ENCODE results near the gene PPL. TPM values are rescaled to one million over a fixed set of nuclear protein-coding genes. Genes with fewer than 3 reads are reported as not detected.

Gene PPL
- polyA plus RNA-seq, 1 donor = 1.7 TPM

Other genes starting within 250 kb of the PPL start
- gene NUDT16L1, start 243.6 kb downstream of the PPL start, polyA plus RNA-seq (ENCODE audit: insufficient read length) = 29.2 TPM
- gene ANKS3, start 202.9 kb downstream of the PPL start, polyA plus RNA-seq (ENCODE audit: insufficient read length) = 16.6 TPM
- 1.1 TPM for gene DNAAF8, start 202.6 kb downstream of the PPL start, polyA plus RNA-seq (ENCODE audit: insufficient read length)
- gene ZNF500, start 170.0 kb downstream of the PPL start, polyA plus RNA-seq (ENCODE audit: insufficient read length) = 13.9 TPM
- gene SEPTIN12, start 148.8 kb downstream of the PPL start, polyA plus RNA-seq (ENCODE audit: insufficient read length) = not detected
- not detected for gene SMIM22, start 141.8 kb downstream of the PPL start, polyA plus RNA-seq (ENCODE audit: insufficient read length)
- 15.7 TPM for gene ROGDI, start 134.5 kb downstream of the PPL start, polyA plus RNA-seq (ENCODE audit: insufficient read length)
- 54.5 TPM for gene GLYR1, start 89.9 kb downstream of the PPL start, polyA plus RNA-seq (ENCODE audit: insufficient read length)
- 19.0 TPM for gene UBN1, start 89.7 kb downstream of the PPL start, polyA plus RNA-seq (ENCODE audit: insufficient read length)
- gene SEC14L5, start 21.2 kb upstream of the PPL start, polyA plus RNA-seq (ENCODE audit: insufficient read length) = 0.46 TPM
- 6.3 TPM for gene NAGPA, start 96.8 kb upstream of the PPL start, polyA plus RNA-seq (ENCODE audit: insufficient read length)
- gene C16orf89, start 128.8 kb upstream of the PPL start, polyA plus RNA-seq (ENCODE audit: insufficient read length) = 1.3 TPM
- 12.8 TPM for gene ALG1, start 134.7 kb upstream of the PPL start, polyA plus RNA-seq (ENCODE audit: insufficient read length)
- 10.7 TPM for gene EEF2KMT, start 160.6 kb upstream of the PPL start, polyA plus RNA-seq (ENCODE audit: insufficient read length)

Measured in hindlimb muscle (tissue), 1 donor.